ENCODE data around the gene ATAT1. TPM values are rescaled to one million over a fixed set of nuclear protein-coding genes. Genes with fewer than 3 reads are reported as not detected.

ATAT1 gene
- total RNA-seq, 4 donors from 2014 or later, result 2.7 to 8.7 (median 5.1) TPM

DNA sequence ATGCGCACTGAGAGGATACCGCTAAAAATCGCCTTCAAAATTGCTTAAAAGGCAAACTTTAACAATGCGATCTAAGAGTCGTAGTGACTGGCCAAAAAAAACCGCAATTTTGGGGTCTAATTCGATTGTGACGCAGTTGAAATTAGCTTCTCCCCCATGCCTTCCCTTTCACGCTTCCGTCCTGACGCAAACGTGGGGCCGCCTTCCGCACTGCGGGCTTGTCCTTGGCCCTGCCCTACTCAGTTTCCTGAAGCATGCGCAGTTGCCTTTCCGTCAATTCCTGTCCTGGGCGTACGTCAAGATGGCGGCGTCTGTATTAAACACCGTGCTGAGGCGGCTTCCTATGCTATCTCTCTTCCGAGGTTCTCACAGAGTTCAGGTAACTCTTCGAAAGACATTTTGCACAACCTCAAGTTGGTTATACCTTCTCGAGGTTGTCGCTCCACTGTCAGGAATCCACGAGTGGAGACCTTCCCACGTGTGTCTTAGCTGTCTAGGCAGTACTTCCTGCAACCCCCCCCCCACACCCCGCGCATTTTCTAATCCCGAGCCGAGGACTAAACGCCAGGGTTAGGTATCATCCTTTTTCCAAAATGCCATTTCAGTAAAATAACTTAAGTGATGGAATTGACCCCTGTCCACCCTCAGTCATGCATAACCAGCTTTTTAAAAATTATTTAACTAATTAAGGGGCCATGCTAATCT lies 9.0 kb upstream of the ATAT1 start, which contains the start of gene MRPS18B:
MRPS18B (plus strand) TSS at position 276 of the 705 bp plus-strand sequence; CDS start at position 302, 26 bp downstream.
- no peaks in the 10 kb centered on the region for H3K9me3 ChIP-seq
- peaks cover 34 to 53% (median 43%) of the 10 kb centered on the region in 4 donors for H3K36me3 ChIP-seq
- WGBS, result 0% methylated on average over 34 of the region's 34 CpGs
- intact Hi-C loops (cut with DNase I), result loop anchor here (2.0 kb wide), 1 partner anchor 103 kb away; the partner anchor contains the start of gene TUBB
- H3K4me3 ChIP-seq, result peak within 1 kb of the TSS; percentile 68 to 91 (median 76)
- no peaks in the 10 kb centered on the region for H3K27me3 ChIP-seq
- peaks cover 30 to 40% (median 37%) of the 10 kb centered on the region in 4 donors for H3K4me1 ChIP-seq
- DNase-seq (ENCODE audit: extremely low spot score), result peak; percentile 99
- H3K27ac ChIP-seq (replicated peaks in 1 of 4), result peak within 1 kb of the TSS; percentile 90 to 98 (median 96)
- peak; percentile 84 for TF ChIP-seq POLR2A (IDR thresholded peaks at IDR 0.05; ENCODE audit: low read depth)
- TF ChIP-seq POLR2AphosphoS5 (IDR thresholded peaks at IDR 0.05), result peak in 1 of 2 donors; percentile 94
- no peak for TF ChIP-seq EP300 (IDR thresholded peaks at IDR 0.05)

DNA sequence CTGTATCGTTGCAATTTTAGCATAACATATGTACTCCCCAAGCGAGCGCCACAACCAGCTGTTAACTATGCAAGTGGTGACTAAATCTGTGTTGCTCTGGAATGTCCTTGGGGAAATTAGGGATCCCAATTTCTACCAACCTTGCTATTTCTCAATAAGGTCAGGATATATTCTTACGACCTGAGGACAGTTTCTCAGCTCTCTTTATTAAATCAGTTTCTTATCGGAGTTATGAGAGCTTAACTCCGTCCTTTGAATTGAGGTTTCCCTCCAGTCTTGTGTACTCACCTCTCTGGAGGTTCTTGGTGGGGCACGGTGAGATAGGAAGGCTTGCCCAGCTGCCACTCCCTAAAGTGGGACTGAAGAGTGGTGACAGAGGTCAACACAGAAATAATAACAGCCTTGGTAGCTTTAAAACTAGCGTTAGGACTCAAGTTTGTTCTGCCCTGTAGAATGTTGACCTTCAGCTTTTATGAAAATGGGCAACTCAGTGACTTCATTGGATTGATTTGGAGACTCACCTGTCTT lies 8.3 kb upstream of the ATAT1 start:
- Histone ChIP-seq H3K27ac (replicated peaks in 1 of 4) (peak overlapping the region; percentile 83 to 98 (median 93)), H3K9me3 (no peaks in the 10 kb centered on the region), H3K4me3 (peak overlapping the region; percentile 59 to 71 (median 70)), H3K4me1 (peaks cover 24 to 34% (median 31%) of the 10 kb centered on the region in 4 donors), H3K36me3 (peaks cover 40 to 59% (median 49%) of the 10 kb centered on the region in 4 donors), H3K27me3 (no peaks in the 10 kb centered on the region)
- no peak for DNase-seq (ENCODE audit: extremely low spot score)
- intact Hi-C loops (cut with DNase I), result no loop called here
- TF ChIP-seq, protein P1, sequence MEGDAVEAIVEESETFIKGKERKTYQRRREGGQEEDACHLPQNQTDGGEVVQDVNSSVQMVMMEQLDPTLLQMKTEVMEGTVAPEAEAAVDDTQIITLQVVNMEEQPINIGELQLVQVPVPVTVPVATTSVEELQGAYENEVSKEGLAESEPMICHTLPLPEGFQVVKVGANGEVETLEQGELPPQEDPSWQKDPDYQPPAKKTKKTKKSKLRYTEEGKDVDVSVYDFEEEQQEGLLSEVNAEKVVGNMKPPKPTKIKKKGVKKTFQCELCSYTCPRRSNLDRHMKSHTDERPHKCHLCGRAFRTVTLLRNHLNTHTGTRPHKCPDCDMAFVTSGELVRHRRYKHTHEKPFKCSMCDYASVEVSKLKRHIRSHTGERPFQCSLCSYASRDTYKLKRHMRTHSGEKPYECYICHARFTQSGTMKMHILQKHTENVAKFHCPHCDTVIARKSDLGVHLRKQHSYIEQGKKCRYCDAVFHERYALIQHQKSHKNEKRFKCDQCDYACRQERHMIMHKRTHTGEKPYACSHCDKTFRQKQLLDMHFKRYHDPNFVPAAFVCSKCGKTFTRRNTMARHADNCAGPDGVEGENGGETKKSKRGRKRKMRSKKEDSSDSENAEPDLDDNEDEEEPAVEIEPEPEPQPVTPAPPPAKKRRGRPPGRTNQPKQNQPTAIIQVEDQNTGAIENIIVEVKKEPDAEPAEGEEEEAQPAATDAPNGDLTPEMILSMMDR (IDR thresholded peaks at IDR 0.05), result no peak
- TF ChIP-seq EP300 (IDR thresholded peaks at IDR 0.05) (no peak), POLR2A (IDR thresholded peaks at IDR 0.05; ENCODE audit: low read depth) (no peak), POLR2AphosphoS5 (IDR thresholded peaks at IDR 0.05) (no peak)
- 14% methylated on average over 8 of the region's 8 CpGs for WGBS

DNA sequence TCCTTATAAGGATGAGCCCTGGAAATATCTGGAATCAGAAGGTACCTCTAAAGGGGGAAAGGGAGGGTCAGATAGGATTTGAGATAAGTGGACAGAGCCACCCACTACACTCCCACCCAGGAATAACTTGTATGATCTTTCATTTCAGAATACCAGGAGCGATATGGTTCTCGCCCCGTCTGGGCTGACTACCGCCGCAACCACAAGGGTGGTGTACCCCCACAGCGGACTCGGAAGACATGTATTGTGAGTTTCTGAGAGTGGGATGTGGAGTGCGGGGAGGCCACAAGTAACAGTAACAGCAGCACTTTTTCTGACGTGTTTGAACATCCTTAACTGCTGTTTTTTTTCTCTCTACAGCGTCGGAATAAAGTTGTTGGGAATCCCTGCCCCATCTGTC lies 7.1 kb upstream of the ATAT1 start:
- Histone ChIP-seq H3K36me3 (peaks cover 49 to 71% (median 61%) of the 10 kb centered on the region in 4 donors), H3K27ac (replicated peaks in 1 of 4) (peak overlapping the region in 2 of 4 donors; percentile 90 to 98)
- DNase-seq (ENCODE audit: extremely low spot score), result no peak

DNA sequence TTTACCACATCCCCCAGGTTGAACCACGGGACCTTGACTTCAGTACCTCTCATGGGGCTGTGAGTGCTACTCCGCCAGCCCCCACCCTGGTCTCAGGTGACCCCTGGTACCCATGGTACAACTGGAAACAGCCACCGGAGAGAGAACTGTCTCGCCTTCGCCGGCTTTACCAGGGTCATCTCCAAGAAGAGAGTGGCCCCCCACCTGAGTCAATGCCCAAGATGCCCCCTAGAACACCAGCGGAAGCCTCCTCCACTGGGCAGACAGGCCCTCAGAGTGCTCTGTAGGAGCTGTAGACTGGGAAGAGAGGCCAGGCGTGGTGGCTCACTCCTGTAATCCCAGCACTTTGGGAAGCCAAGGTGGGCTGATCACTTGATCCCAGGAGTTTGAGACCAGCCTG lies 1.2 kb upstream of the ATAT1 start:
- DNase-seq (ENCODE audit: extremely low spot score), result no peak
- Histone ChIP-seq H3K27me3 (no peaks in the 10 kb centered on the region), H3K9me3 (no peaks in the 10 kb centered on the region), H3K27ac (replicated peaks in 1 of 4) (peak overlapping the region; percentile 91), H3K36me3 (peaks cover 52 to 86% (median 75%) of the 10 kb centered on the region in 4 donors), H3K4me1 (peaks cover 11 to 22% (median 16%) of the 10 kb centered on the region in 4 donors), H3K4me3 (no peak overlapping the region)
- intact Hi-C loops (cut with DNase I), result no loop called here
- TF ChIP-seq EP300 (IDR thresholded peaks at IDR 0.05), result no peak
- TF ChIP-seq, protein P1 (IDR thresholded peaks at IDR 0.05), result no peak
- no peak for TF ChIP-seq POLR2AphosphoS5 (IDR thresholded peaks at IDR 0.05)
- no peak for TF ChIP-seq POLR2A (IDR thresholded peaks at IDR 0.05; ENCODE audit: low read depth)
- WGBS, result 92% methylated on average over 8 of the region's 8 CpGs

More for the DNA sequence above, 7.1 kb upstream of the ATAT1 start:
- Histone ChIP-seq H3K4me1 (peaks cover 12 to 22% (median 19%) of the 10 kb centered on the region in 4 donors), H3K4me3 (no peak overlapping the region), H3K27me3 (no peaks in the 10 kb centered on the region), H3K9me3 (no peaks in the 10 kb centered on the region)
- intact Hi-C loops (cut with DNase I), result no loop called here
- TF ChIP-seq POLR2A (IDR thresholded peaks at IDR 0.05; ENCODE audit: low read depth) (no peak), EP300 (IDR thresholded peaks at IDR 0.05) (no peak), POLR2AphosphoS5 (IDR thresholded peaks at IDR 0.05) (no peak)
- TF ChIP-seq, protein P1 (IDR thresholded peaks at IDR 0.05), result no peak
- WGBS, result 94% methylated on average over 11 of the region's 11 CpGs

DNA sequence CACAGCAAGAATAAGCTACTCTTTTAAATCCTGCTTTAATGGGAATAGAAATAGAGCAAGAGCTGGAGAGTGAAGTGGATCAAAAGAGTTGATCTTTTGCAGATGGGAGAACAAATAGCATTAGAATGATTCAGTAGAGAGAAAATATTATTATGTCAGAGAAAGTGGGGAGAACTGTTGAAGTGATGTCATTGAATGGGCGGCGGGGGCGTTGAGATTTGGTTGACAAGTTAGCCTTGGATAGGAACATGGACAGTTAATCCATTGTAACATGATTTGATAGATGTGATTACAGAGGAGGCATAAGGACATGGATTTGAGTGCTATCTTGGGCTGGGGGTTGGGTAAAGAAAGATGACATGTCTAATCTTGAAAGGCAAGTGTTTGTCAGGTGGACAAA lies 9.2 kb downstream of the ATAT1 start:
- WGBS, result 82% methylated on average over 3 of the region's 3 CpGs
- peaks cover 3 to 60% (median 38%) of the 10 kb centered on the region in 4 donors for H3K36me3 ChIP-seq
- intact Hi-C loops (cut with DNase I), result no loop called here
- H3K9me3 ChIP-seq, result no peaks in the 10 kb centered on the region
- TF ChIP-seq EP300 (IDR thresholded peaks at IDR 0.05), result no peak
- TF ChIP-seq POLR2A (IDR thresholded peaks at IDR 0.05; ENCODE audit: low read depth), result no peak
- TF ChIP-seq, protein P1 (IDR thresholded peaks at IDR 0.05), result no peak
- no peak for TF ChIP-seq POLR2AphosphoS5 (IDR thresholded peaks at IDR 0.05)
- no peaks in the 10 kb centered on the region for H3K4me1 ChIP-seq
- H3K27me3 ChIP-seq, result no peaks in the 10 kb centered on the region
- H3K4me3 ChIP-seq, result no peak overlapping the region
- no peak overlapping the region for H3K27ac ChIP-seq (replicated peaks in 1 of 4)
- no peak for DNase-seq (ENCODE audit: extremely low spot score)
